HEK293 (cell line): Measurements from ENCODE around the gene XYLB.

ENCODE experiments used
- CTCF ChIA-PET: fragments of 350-600 bp; formaldehyde crosslinking; extraction: SDS; loops from one replicate; lab custom pipeline; 2021; ENCODE audit warnings: antibody characterized with exemption; lab: Yijun Ruan, JAX
- POLR2A ChIA-PET: fragments of 300-600 bp; formaldehyde crosslinking; extraction: SDS; loops from one replicate; lab custom pipeline; 2020; ENCODE audit warnings: antibody characterized with exemption, inconsistent platforms; lab: Yijun Ruan, JAX
- H3K27ac ChIP-seq: fragments of 200-500 bp; sonication (Bioruptor generic); 2 replicates; pipeline ENCODE4 v1.5.1; 2014; ENCODE audit warnings: low read depth, low read length, control low read depth, inconsistent platforms; ENCODE audit errors: extremely low read depth
- H3K36me3 ChIP-seq, 2 experiments: fragments of 200-500 bp in 1 of 2; sonication (Bioruptor generic) in 1 of 2; 1 replicate in 1 of 2; 2 replicates in 1 of 2; pipeline ENCODE4 v1.5.1; 2014 to 2017; ENCODE audit warnings: inconsistent platforms in 2 of 2, low read length in 2 of 2; ENCODE audit not compliant: control insufficient read depth in 2 of 2, insufficient read depth in 1 of 2
- H3K4me1 ChIP-seq: fragments of 200-500 bp; sonication (Bioruptor generic); 2 replicates; pipeline ENCODE4 v1.5.1; 2014; ENCODE audit warnings: mild to moderate bottlenecking, low read length, inconsistent platforms; ENCODE audit not compliant: control insufficient read depth, insufficient read depth
- H3K4me3 ChIP-seq: 2 replicates; pipeline ENCODE4 v1.5.1; 2011; ENCODE audit warnings: low read depth, mild to moderate bottlenecking, control low read depth, low read length, moderate library complexity
- H3K9me3 ChIP-seq: fragments of 200-500 bp; sonication (Bioruptor generic); 2 replicates; pipeline ENCODE4 v1.5.1; 2014; ENCODE audit warnings: low read depth, low read length, inconsistent platforms; ENCODE audit not compliant: control insufficient read depth, insufficient read depth
- GLI2 ChIP-seq: fragments of 450-650 bp; formaldehyde crosslinking; IDR thresholded peaks from 2 replicates; pipeline ENCODE4; 2017; ENCODE audit warnings: missing biosample characterization, missing genetic modification characterization, low read depth, borderline replicate concordance
- KLF1 ChIP-seq: fragments of 450-650 bp; formaldehyde crosslinking; IDR thresholded peaks from 2 replicates; pipeline ENCODE4 v1.5.1; 2016; ENCODE audit warnings: missing biosample characterization, missing genetic modification characterization
- KLF17 ChIP-seq: fragments of 450-650 bp; formaldehyde crosslinking; IDR thresholded peaks from 2 replicates; pipeline ENCODE4 v1.5.1; 2016; ENCODE audit warnings: missing biosample characterization, missing genetic modification characterization
- KLF8 ChIP-seq: fragments of 450-650 bp; formaldehyde crosslinking; IDR thresholded peaks from 2 replicates; pipeline ENCODE4 v1.5.1; 2016; ENCODE audit warnings: missing biosample characterization, missing genetic modification characterization
- KLF9 ChIP-seq: fragments of 450-650 bp; formaldehyde crosslinking; IDR thresholded peaks from 2 replicates; pipeline ENCODE4 v1.5.1; 2016; ENCODE audit warnings: missing biosample characterization, missing genetic modification characterization, low read depth
- PRDM10 ChIP-seq: fragments of 450-650 bp; formaldehyde crosslinking; IDR thresholded peaks from 2 replicates; pipeline ENCODE4 v1.5.1; 2016; ENCODE audit warnings: missing biosample characterization, missing genetic modification characterization
- RBAK ChIP-seq: fragments of 450-650 bp; formaldehyde crosslinking; IDR thresholded peaks from 2 replicates; pipeline ENCODE4 v1.5.1; 2016; ENCODE audit warnings: missing biosample characterization, missing genetic modification characterization
- SCRT2 ChIP-seq: fragments of 450-650 bp; formaldehyde crosslinking; IDR thresholded peaks from 2 replicates; pipeline ENCODE4 v1.5.1; 2016; ENCODE audit warnings: missing biosample characterization, missing genetic modification characterization
- SP7 ChIP-seq: fragments of 450-650 bp; formaldehyde crosslinking; IDR thresholded peaks from 2 replicates; pipeline ENCODE4 v1.5.1; 2016; ENCODE audit warnings: missing biosample characterization, missing genetic modification characterization
- ZBTB10 ChIP-seq: fragments of 450-650 bp; formaldehyde crosslinking; IDR thresholded peaks from 2 replicates; pipeline ENCODE4 v1.5.1; 2016; ENCODE audit warnings: missing biosample characterization, missing genetic modification characterization
- ZBTB8A ChIP-seq: fragments of 450-650 bp; formaldehyde crosslinking; IDR thresholded peaks from 2 replicates; pipeline ENCODE4 v1.5.1; 2016; ENCODE audit warnings: missing biosample characterization, missing genetic modification characterization
- ZNF16 ChIP-seq: fragments of 450-650 bp; formaldehyde crosslinking; IDR thresholded peaks from 2 replicates; pipeline ENCODE4 v1.5.1; 2016; ENCODE audit warnings: low read depth, missing biosample characterization, missing genetic modification characterization
- ZNF23 ChIP-seq: fragments of 450-650 bp; formaldehyde crosslinking; IDR thresholded peaks from 2 replicates; pipeline ENCODE4 v1.5.1; 2016; ENCODE audit warnings: missing biosample characterization, missing genetic modification characterization, borderline replicate concordance
- ZNF510 ChIP-seq: fragments of 450-650 bp; formaldehyde crosslinking; IDR thresholded peaks from 2 replicates; pipeline ENCODE4 v1.5.1; 2018; ENCODE audit warnings: mild to moderate bottlenecking, missing genetic modification characterization, missing biosample characterization; ENCODE audit not compliant: insufficient replicate concordance
- ZNF521 ChIP-seq: fragments of 450-650 bp; formaldehyde crosslinking; IDR thresholded peaks from 2 replicates; pipeline ENCODE4 v1.5.1; 2017; ENCODE audit warnings: missing biosample characterization, mild to moderate bottlenecking, missing genetic modification characterization
- ZNF530 ChIP-seq: fragments of 450-650 bp; formaldehyde crosslinking; IDR thresholded peaks from 2 replicates; pipeline ENCODE4 v1.5.1; 2016; ENCODE audit warnings: low read depth, missing biosample characterization, missing genetic modification characterization
- ZNF580 ChIP-seq: fragments of 450-650 bp; formaldehyde crosslinking; IDR thresholded peaks from 2 replicates; pipeline ENCODE4 v1.5.1; 2016; ENCODE audit warnings: missing biosample characterization, missing genetic modification characterization
- ZNF621 ChIP-seq: fragments of 450-650 bp; formaldehyde crosslinking; IDR thresholded peaks from 2 replicates; pipeline ENCODE4 v1.5.1; 2017; ENCODE audit warnings: missing biosample characterization, missing genetic modification characterization
- ZNF624 ChIP-seq: fragments of 450-650 bp; formaldehyde crosslinking; IDR thresholded peaks from 2 replicates; pipeline ENCODE4 v1.5.1; 2017; ENCODE audit warnings: missing biosample characterization, missing genetic modification characterization
- ZNF629 ChIP-seq: fragments of 450-650 bp; formaldehyde crosslinking; IDR thresholded peaks from 2 replicates; pipeline ENCODE4 v1.5.1; 2017; ENCODE audit warnings: missing biosample characterization, missing genetic modification characterization
- ZNF707 ChIP-seq: fragments of 450-650 bp; formaldehyde crosslinking; IDR thresholded peaks from 2 replicates; pipeline ENCODE4 v1.5.1; 2016; ENCODE audit warnings: missing biosample characterization, missing genetic modification characterization
- TF ChIP-seq, protein P1 (sequence below): fragments of 450-650 bp; formaldehyde crosslinking; IDR thresholded peaks from 2 replicates; pipeline ENCODE4 v1.5.1; 2016; ENCODE audit warnings: missing biosample characterization, missing genetic modification characterization
- TF ChIP-seq, protein P2 (sequence below): fragments of 450-650 bp; formaldehyde crosslinking; IDR thresholded peaks from 2 replicates; pipeline ENCODE4 v1.5.1; 2016; ENCODE audit warnings: missing biosample characterization, missing genetic modification characterization
- TF ChIP-seq, protein P3 (sequence below): fragments of 450-650 bp; formaldehyde crosslinking; IDR thresholded peaks from 2 replicates; pipeline ENCODE4 v1.5.1; 2017; ENCODE audit warnings: missing biosample characterization, missing genetic modification characterization

The XYLB gene

DNA sequence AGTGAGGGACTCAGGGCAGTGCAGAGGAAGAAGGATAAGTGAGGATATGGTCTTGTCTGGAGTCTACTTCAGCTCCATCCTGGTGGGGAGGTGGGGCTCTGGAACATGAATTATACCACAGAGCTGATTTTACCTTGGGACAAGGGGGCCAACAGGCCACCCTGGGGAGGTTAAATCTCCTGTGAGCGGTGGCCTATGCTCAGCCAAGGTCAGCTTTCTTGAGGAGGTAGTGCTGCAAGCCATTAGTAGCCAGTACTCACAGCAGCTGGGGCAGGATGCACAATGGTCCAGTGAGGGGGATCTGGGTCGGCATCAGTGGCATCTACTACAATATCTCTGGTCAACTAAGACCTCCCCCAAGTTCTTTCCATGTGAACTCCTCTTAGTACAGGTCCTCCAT lies 49.7 kb downstream of the XYLB start:
- ChIA-PET POLR2A (no interaction called here), CTCF (no interaction called here)
- H3K27ac ChIP-seq: no peak overlapping the region
- TF ChIP-seq ZNF621 (tag by site-specific recombination) (no peak), KLF9 (tag by site-specific recombination) (no peak), SCRT2 (tag by site-specific recombination) (no peak), KLF17 (no peak), ZNF23 (tag by site-specific recombination) (no peak), ZNF16 (tag by site-specific recombination) (no peak), ZNF510 (tag by site-specific recombination) (no peak), GLI2 (tag by site-specific recombination) (no peak), KLF8 (tag by site-specific recombination) (no peak), ZBTB10 (tag by site-specific recombination) (no peak)
- no peak overlapping the region for H3K4me3 ChIP-seq
- H3K4me1 ChIP-seq: no peaks in the 10 kb centered on the region
- H3K9me3 ChIP-seq: no peaks in the 10 kb centered on the region
- H3K36me3 ChIP-seq: peaks cover 0 to 79% of the 10 kb centered on the region in 2 experiments; a peak in 2 of 3 replicates

DNA sequence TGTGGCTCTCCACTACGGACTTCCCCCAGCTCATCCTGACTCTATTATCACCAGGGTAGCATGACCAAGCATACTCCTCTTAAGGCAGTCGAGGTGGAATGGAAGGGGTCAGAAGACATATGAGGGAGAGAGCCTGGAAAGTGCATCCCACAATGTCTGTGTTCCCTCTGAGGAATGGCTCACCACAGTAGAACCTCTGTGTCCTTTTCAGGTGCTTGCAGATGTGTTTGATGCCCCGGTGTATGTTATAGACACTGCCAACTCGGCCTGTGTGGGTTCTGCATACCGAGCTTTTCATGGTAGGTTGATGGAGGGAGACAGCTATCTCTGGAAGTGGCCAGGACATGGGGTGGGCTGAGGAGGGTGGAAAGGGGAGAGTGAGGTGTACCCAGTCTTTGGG lies 50.3 kb downstream of the XYLB start:
- Histone ChIP-seq H3K4me3 (no peak overlapping the region), H3K9me3 (no peaks in the 10 kb centered on the region), H3K27ac (no peak overlapping the region), H3K4me1 (no peaks in the 10 kb centered on the region), H3K36me3 (peaks cover 0 to 79% of the 10 kb centered on the region in 2 experiments; a peak in 2 of 3 replicates)
- CTCF ChIA-PET: no interaction called here
- TF ChIP-seq, protein P1, sequence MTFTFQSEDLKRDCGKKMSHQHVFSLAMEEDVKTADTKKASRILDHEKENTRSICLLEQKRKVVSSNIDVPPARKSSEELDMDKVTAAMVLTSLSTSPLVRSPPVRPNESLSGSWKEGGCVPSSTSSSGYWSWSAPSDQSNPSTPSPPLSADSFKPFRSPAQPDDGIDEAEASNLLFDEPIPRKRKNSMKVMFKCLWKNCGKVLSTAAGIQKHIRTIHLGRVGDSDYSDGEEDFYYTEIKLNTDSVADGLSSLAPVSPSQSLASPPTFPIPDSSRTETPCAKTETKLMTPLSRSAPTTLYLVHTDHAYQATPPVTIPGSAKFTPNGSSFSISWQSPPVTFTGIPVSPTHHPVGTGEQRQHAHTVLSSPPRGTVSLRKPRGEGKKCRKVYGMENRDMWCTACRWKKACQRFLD (tag by site-specific recombination): no peak
- TF ChIP-seq ZNF530: no peak
- TF ChIP-seq SP7 (tag by site-specific recombination): no peak
- TF ChIP-seq ZNF580 (tag by site-specific recombination): no peak
- TF ChIP-seq, protein P2, sequence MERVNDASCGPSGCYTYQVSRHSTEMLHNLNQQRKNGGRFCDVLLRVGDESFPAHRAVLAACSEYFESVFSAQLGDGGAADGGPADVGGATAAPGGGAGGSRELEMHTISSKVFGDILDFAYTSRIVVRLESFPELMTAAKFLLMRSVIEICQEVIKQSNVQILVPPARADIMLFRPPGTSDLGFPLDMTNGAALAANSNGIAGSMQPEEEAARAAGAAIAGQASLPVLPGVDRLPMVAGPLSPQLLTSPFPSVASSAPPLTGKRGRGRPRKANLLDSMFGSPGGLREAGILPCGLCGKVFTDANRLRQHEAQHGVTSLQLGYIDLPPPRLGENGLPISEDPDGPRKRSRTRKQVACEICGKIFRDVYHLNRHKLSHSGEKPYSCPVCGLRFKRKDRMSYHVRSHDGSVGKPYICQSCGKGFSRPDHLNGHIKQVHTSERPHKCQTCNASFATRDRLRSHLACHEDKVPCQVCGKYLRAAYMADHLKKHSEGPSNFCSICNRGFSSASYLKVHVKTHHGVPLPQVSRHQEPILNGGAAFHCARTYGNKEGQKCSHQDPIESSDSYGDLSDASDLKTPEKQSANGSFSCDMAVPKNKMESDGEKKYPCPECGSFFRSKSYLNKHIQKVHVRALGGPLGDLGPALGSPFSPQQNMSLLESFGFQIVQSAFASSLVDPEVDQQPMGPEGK (tag by site-specific recombination): no peak
- TF ChIP-seq PRDM10: no peak
- TF ChIP-seq, protein P3, sequence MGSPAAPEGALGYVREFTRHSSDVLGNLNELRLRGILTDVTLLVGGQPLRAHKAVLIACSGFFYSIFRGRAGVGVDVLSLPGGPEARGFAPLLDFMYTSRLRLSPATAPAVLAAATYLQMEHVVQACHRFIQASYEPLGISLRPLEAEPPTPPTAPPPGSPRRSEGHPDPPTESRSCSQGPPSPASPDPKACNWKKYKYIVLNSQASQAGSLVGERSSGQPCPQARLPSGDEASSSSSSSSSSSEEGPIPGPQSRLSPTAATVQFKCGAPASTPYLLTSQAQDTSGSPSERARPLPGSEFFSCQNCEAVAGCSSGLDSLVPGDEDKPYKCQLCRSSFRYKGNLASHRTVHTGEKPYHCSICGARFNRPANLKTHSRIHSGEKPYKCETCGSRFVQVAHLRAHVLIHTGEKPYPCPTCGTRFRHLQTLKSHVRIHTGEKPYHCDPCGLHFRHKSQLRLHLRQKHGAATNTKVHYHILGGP (tag by site-specific recombination): no peak
- no peak for TF ChIP-seq ZBTB8A (tag by site-specific recombination)
- no peak for TF ChIP-seq ZNF23 (tag by site-specific recombination)
- TF ChIP-seq ZNF624: no peak
- no peak for TF ChIP-seq ZNF629 (tag by site-specific recombination)
- no peak for TF ChIP-seq RBAK
- TF ChIP-seq ZNF707 (tag by site-specific recombination): no peak
- no peak for TF ChIP-seq ZNF521
- no peak for TF ChIP-seq KLF1
- POLR2A ChIA-PET: no interaction called here
